HG03342 (cell line): ENCODE results near the gene CASP9.
"Not testable (repeated sequence)": the region's sequence is repeated elsewhere in the genome, so short reads cannot be mapped to it uniquely, and the experiment has no call there.

Source experiments
- ATAC-seq: cut with Tn5 transposase; IDR thresholded peaks from one replicate; pipeline ENCODE4 v1.9.1; 2021; ENCODE audit warnings: mild to moderate bottlenecking, moderate library complexity; ENCODE audit not compliant: unreplicated experiment

Gene CASP9

GRCh38 chr1:15471723-15472122 is 52.3 kb downstream of the CASP9 start:
- not testable (repeated sequence) for ATAC-seq

GRCh38 chr1:15471067-15471466 is 52.9 kb downstream of the CASP9 start:
- ATAC-seq, result not testable (repeated sequence)

GRCh38 chr1:15469821-15470448 is 54.1 kb downstream of the CASP9 start:
- ATAC-seq, result not testable (repeated sequence)

GRCh38 chr1:15469361-15469760 is 54.7 kb downstream of the CASP9 start:
- ATAC-seq, result no peak

- no peak for ATAC-seq
Observed at GRCh38 chr1:15468145-15468544, 55.9 kb downstream of the CASP9 start.

- not testable (repeated sequence) for ATAC-seq
Observed at GRCh38 chr1:15466955-15467625, 56.9 kb downstream of the CASP9 start.

GRCh38 chr1:15465674-15466073 is 58.3 kb downstream of the CASP9 start:
- ATAC-seq, result no peak

GRCh38 chr1:15463926-15464322 is 60.1 kb downstream of the CASP9 start:
- not testable (repeated sequence) for ATAC-seq

- ATAC-seq, result not testable (repeated sequence)
Observed at GRCh38 chr1:15463064-15463800, 60.8 kb downstream of the CASP9 start.

GRCh38 chr1:15460708-15461095 is 63.3 kb downstream of the CASP9 start:
- no peak for ATAC-seq

- ATAC-seq, result no peak
Observed at GRCh38 chr1:15459771-15460707, 64.0 kb downstream of the CASP9 start.

- ATAC-seq, result not testable (repeated sequence)
Observed at GRCh38 chr1:15458388-15458787, 65.6 kb downstream of the CASP9 start.

GRCh38 chr1:15457585-15457984 is 66.4 kb downstream of the CASP9 start:
- ATAC-seq, result no peak

GRCh38 chr1:15456313-15456954 is 67.6 kb downstream of the CASP9 start, which contains the start of gene CELA2A:
Gene CELA2A, plus strand, starts transcription at chr1:15456732. Its CDS starts 22 bp downstream, at chr1:15456754.
- ATAC-seq, result no peak

- ATAC-seq, result no peak
Observed at GRCh38 chr1:15455522-15455921, 68.5 kb downstream of the CASP9 start.

GRCh38 chr1:15454256-15454655 is 69.8 kb downstream of the CASP9 start:
- ATAC-seq, result no peak

GRCh38 chr1:15453734-15454133 is 70.3 kb downstream of the CASP9 start:
- no peak for ATAC-seq

- no peak for ATAC-seq
Observed at GRCh38 chr1:15452866-15453571, 71.0 kb downstream of the CASP9 start.

- ATAC-seq, result no peak
Observed at GRCh38 chr1:15452216-15452615, 71.8 kb downstream of the CASP9 start.
